HCT116 (cell line): ENCODE measurements around the gene FAM219A. TPM values are rescaled to one million over a fixed set of nuclear protein-coding genes. Genes with fewer than 3 reads are reported as not detected.

ENCODE experiments used
- ATAC-seq: fragments of 200-7000 bp; cut with Tn5 transposase; 2 replicates; pipeline ENCODE4 v1.9.1; 2020; ENCODE audit warnings: mild to moderate bottlenecking, moderate library complexity
- BruUV-seq: library from RNA; stranded (reverse); fragments of 400-500 nt; replicated peaks from 2 replicates; lab custom pipeline; 2021; lab: Mats Ljungman, UMichigan
- CTCF ChIA-PET: fragments of 300-600 bp; sonication (Branson Sonifier 250); formaldehyde crosslinking; loops from one replicate; lab custom pipeline; 2021; ENCODE audit warnings: antibody characterized with exemption; lab: Charles Lee
- POLR2A ChIA-PET: fragments of 300-600, 350-600 bp; sonication (Branson Sonifier 250); formaldehyde crosslinking; loops from one replicate; lab custom pipeline; 2021; ENCODE audit warnings: antibody characterized with exemption; lab: Charles Lee
- RAD21 ChIA-PET, 2 experiments: fragments of 300-600 bp; sonication (Branson Sonifier 250); formaldehyde crosslinking; loops; one replicate each; lab custom pipeline; 2023; ENCODE audit warnings: low total read pairs in 2 of 2; ENCODE audit not compliant: uncharacterized antibody in 2 of 2, unreplicated experiment in 2 of 2, low non-redundant PET in 1 of 2; lab: Charles Lee
- DNase-seq: peaks from one replicate; pipeline ENCODE4 v3.0.0-alpha.2; 2010; ENCODE audit warnings: low read depth, low spot score
- H2AFZ ChIP-seq: fragments of 200-600 bp; shearing (Covaris generic), sonication (generic); 2 replicates; pipeline ENCODE4 v1.6.1; 2017; ENCODE audit warnings: low read depth, mixed run types, mixed read lengths, antibody characterized with exemption, low read length; ENCODE audit not compliant: poor library complexity, severe bottlenecking
- H3K27ac ChIP-seq: 2 replicates; pipeline ENCODE4 v1.5.1; 2012; ENCODE audit warnings: low read depth, low read length
- H3K27me3 ChIP-seq: fragments of 200-600 bp; sonication (generic); 2 replicates; pipeline ENCODE4 v1.6.1; 2016; ENCODE audit warnings: mixed run types, low read length, mixed read lengths; ENCODE audit not compliant: insufficient read depth
- H3K36me3 ChIP-seq, 2 experiments: fragments of 200-500 bp in 1 of 2; fragments of 200-600 bp in 1 of 2; sonication (Bioruptor generic) in 1 of 2; sonication (generic) in 1 of 2; 2 replicates each; pipeline versions ENCODE4 v1.5.1 to v1.6.1; 2014 to 2016; ENCODE audit warnings: low read length in 2 of 2, inconsistent platforms in 1 of 2, mixed read lengths in 1 of 2, mixed run types in 1 of 2; ENCODE audit not compliant: insufficient read depth in 2 of 2, control insufficient read depth in 1 of 2
- H3K4me1 ChIP-seq, 2 experiments: fragments of 200-600 bp in 1 of 2; sonication (generic) in 1 of 2; 2 replicates each; pipeline versions ENCODE4 v1.5.1 to v1.6.1; 2012 to 2017; ENCODE audit warnings: low read length in 2 of 2, inconsistent platforms in 1 of 2, mild to moderate bottlenecking in 1 of 2, mixed read lengths in 1 of 2, mixed run types in 1 of 2, moderate library complexity in 1 of 2; ENCODE audit not compliant: insufficient read depth in 2 of 2, control insufficient read depth in 1 of 2
- H3K4me2 ChIP-seq: fragments of 200-600 bp; sonication (generic); 2 replicates; pipeline ENCODE4 v1.6.1; 2017; ENCODE audit warnings: mixed run types, low read length, mixed read lengths
- H3K4me3 ChIP-seq, 2 experiments: fragments of 200-600 bp in 1 of 2; sonication (generic) in 1 of 2; replicated peaks in 1 of 2; 2 replicates each; pipeline ENCODE4 v1.5.1; 2011 to 2016; ENCODE audit warnings: low read length in 2 of 2, control low read depth in 1 of 2, low read depth in 1 of 2, mild to moderate bottlenecking in 1 of 2, mixed read lengths in 1 of 2, mixed run types in 1 of 2
- H3K79me2 ChIP-seq: fragments of 200-600 bp; sonication (generic); 2 replicates; pipeline ENCODE4 v1.6.1; 2017; ENCODE audit warnings: mild to moderate bottlenecking, mixed run types, low read length, moderate library complexity, mixed read lengths; ENCODE audit not compliant: insufficient read depth
- H3K9ac ChIP-seq: fragments of 200-600 bp; sonication (generic); 2 replicates; pipeline ENCODE4 v1.6.1; 2016; ENCODE audit warnings: low read length, mixed read lengths
- H3K9me2 ChIP-seq: fragments of 200-600 bp; sonication (generic), shearing (Covaris generic); 2 replicates; pipeline ENCODE4 v1.6.1; 2017; ENCODE audit warnings: mixed run types, mild to moderate bottlenecking, moderate library complexity; ENCODE audit not compliant: insufficient read depth
- H3K9me3 ChIP-seq, 2 experiments: fragments of 200-500 bp in 1 of 2; fragments of 200-600 bp in 1 of 2; sonication (Bioruptor generic) in 1 of 2; sonication (generic) in 1 of 2; 2 replicates each; pipeline ENCODE4 v1.6.1; 2014 to 2017; ENCODE audit warnings: low read length in 2 of 2, mixed read lengths in 2 of 2, inconsistent platforms in 1 of 2, low read depth in 1 of 2, mild to moderate bottlenecking in 1 of 2, mixed run types in 1 of 2, moderate library complexity in 1 of 2; ENCODE audit not compliant: control insufficient read depth in 1 of 2, insufficient read depth in 1 of 2
- H4K20me1 ChIP-seq: fragments of 200-600 bp; sonication (generic), shearing (Covaris generic); 2 replicates; pipeline ENCODE4 v1.6.1; 2017; ENCODE audit warnings: mixed run types, mild to moderate bottlenecking, moderate library complexity; ENCODE audit not compliant: insufficient read depth
- ATF3 ChIP-seq: IDR thresholded peaks from 2 replicates; pipeline ENCODE4 v1.6.1; 2012
- CBX3 ChIP-seq: IDR thresholded peaks from 2 replicates; pipeline ENCODE4 v1.6.1; 2012; ENCODE audit warnings: low read depth
- CEBPB ChIP-seq: IDR thresholded peaks from 2 replicates; pipeline ENCODE4 v1.6.1; 2012; ENCODE audit warnings: low read depth
- EGR1 ChIP-seq: IDR thresholded peaks from 2 replicates; pipeline ENCODE4 v1.6.1; 2012; ENCODE audit warnings: low read depth
- ELF1 ChIP-seq: IDR thresholded peaks from 2 replicates; pipeline ENCODE4 v1.6.1; 2012; ENCODE audit warnings: low read depth, borderline replicate concordance
- EZH2phosphoT487 ChIP-seq: fragments of 200-600 bp; IDR thresholded peaks from 2 replicates; pipeline ENCODE4 v1.6.1; 2018; ENCODE audit warnings: antibody characterized with exemption, borderline replicate concordance
- FOSL1 ChIP-seq: IDR thresholded peaks from 2 replicates; pipeline ENCODE4 v1.6.1; 2012; ENCODE audit warnings: low read depth
- JUND ChIP-seq: IDR thresholded peaks from 2 replicates; pipeline ENCODE4 v1.6.1; 2012
- POLR2A ChIP-seq: IDR thresholded peaks from 2 replicates; pipeline ENCODE4 v1.7.0; 2011; ENCODE audit warnings: borderline replicate concordance; ENCODE audit not compliant: insufficient read depth, insufficient read length; ENCODE audit errors: extremely low read depth
- POLR2AphosphoS5 ChIP-seq: IDR thresholded peaks from 2 replicates; pipeline ENCODE4 v1.6.1; 2011; ENCODE audit warnings: mild to moderate bottlenecking, low read depth, low read length, moderate library complexity
- REST ChIP-seq: IDR thresholded peaks from 2 replicates; pipeline ENCODE4 v1.6.1; 2012; ENCODE audit warnings: low read depth
- SIN3A ChIP-seq: IDR thresholded peaks from 2 replicates; pipeline ENCODE4 v1.6.1; 2012; ENCODE audit warnings: low read depth
- SP1 ChIP-seq: IDR thresholded peaks from 2 replicates; pipeline ENCODE4 v1.6.1; 2012; ENCODE audit warnings: low read depth
- TCF7L2 ChIP-seq: IDR thresholded peaks from 2 replicates; pipeline ENCODE4 v1.7.0; 2011; ENCODE audit warnings: borderline replicate concordance, inconsistent platforms; ENCODE audit not compliant: insufficient read depth, insufficient read length; ENCODE audit errors: extremely low read depth
- YY1 ChIP-seq: IDR thresholded peaks from 2 replicates; pipeline ENCODE4 v1.6.1; 2011; ENCODE audit warnings: low read length, low read depth, moderate library complexity, mild to moderate bottlenecking; ENCODE audit not compliant: insufficient replicate concordance; ENCODE audit errors: extremely low read depth
- ZBTB33 ChIP-seq: IDR thresholded peaks from 2 replicates; pipeline ENCODE4 v1.6.1; 2011; ENCODE audit warnings: mild to moderate bottlenecking, low read length, moderate library complexity; ENCODE audit not compliant: insufficient replicate concordance; ENCODE audit errors: extremely low read depth
- ZFX ChIP-seq: fragments of 450-650 bp; IDR thresholded peaks from 2 replicates; pipeline ENCODE4 v1.6.1; 2017
- ZNF274 ChIP-seq: fragments of 200-500 bp; sonication (Bioruptor generic); IDR thresholded peaks from 2 replicates; pipeline ENCODE4 v1.6.1; 2014; ENCODE audit warnings: mild to moderate bottlenecking, low read depth, low read length, inconsistent platforms
- intact Hi-C: fragments of 100-400 bp; cut with micrococcal nuclease; formaldehyde crosslinking; loops from 2 replicates; pipeline ENCODE4 v1.10.0; 2022
- total RNA-seq: library from RNA; stranded (reverse); gene quantifications from one replicate; pipeline ENCODE4 v1.2.1, GENCODE V29; 2021; ENCODE audit not compliant: unreplicated experiment
- TF ChIP-seq, protein P1 (sequence below): IDR thresholded peaks from 2 replicates; pipeline ENCODE4 v1.6.1; 2012

FAM219A gene
- total RNA-seq, 1 experiment from 2014 or later: 13.4 TPM

DNA sequence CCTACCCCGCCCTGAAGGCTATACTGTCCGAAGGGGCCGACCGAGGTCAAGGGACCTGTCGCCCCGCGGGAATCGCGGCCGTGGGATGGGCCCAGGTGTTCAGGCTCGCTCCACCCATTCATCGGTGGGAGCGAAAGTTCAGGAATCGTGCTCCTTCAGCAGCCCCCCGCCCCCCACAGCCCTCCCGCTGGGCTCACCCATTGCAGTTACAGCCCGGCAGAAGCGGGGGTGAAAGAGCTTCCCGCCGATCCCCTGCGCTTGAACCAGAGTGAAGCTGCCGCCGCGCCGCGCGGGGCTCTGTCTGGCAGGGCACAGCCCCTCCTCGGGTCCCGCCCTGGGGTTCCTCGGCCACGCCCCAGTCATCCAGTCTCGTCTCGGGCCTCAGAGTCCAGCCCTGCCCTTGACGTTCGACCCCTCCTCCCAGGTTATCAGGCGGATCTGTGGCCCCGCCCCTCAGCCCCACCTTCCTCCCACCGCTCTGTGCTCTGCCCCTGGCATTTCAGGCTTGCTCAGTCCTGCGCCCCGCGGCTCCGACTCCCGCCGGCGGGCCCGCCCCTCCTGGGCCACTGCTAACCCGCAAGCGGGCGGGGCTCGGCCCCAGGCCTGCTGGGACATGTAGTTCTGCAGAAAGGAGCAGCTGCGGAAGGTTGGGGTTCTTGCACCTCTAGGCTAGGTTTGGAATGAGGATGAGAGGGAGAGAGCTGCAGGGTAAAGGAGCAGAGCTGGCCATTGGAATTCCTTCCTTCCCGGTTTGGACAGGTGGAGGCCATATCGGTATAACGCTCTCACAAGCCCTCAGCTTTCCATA, 81.6 kb downstream of the FAM219A start, which contains the start of gene MYORG:
Gene MYORG (minus strand): TSS at position 303 of the 808 bp plus-strand sequence. CDS start 3,955 bp downstream, outside the sequence.
- H4K20me1 ChIP-seq: no peaks in the 10 kb centered on the region
- H3K4me3 ChIP-seq: peak within 1 kb of the TSS; percentile 72 to 84
- no peaks in the 10 kb centered on the region for H3K9me2 ChIP-seq
- H3K4me1 ChIP-seq: peaks cover 31 to 50% of the 10 kb centered on the region in 2 experiments
- no peaks in the 10 kb centered on the region for H3K9me3 ChIP-seq
- peak within 1 kb of the TSS; percentile 70 for H3K9ac ChIP-seq
- intact Hi-C loops: loop anchor here (5.0 kb wide), 3 partner anchors 119 to 249 kb away; partner anchors contain the start of genes DCAF12 and UBAP1
- H2AFZ ChIP-seq: peak within 1 kb of the TSS; percentile 70
- DNase-seq (peak; percentile 94), ATAC-seq (peak; percentile 84)
- no peaks in the 10 kb centered on the region for H3K27me3 ChIP-seq
- no peaks in the 10 kb centered on the region; a peak in 1 of 4 replicates for H3K36me3 ChIP-seq
- H3K79me2 ChIP-seq: no peaks in the 10 kb centered on the region
- peak within 1 kb of the TSS; percentile 97 for H3K4me2 ChIP-seq
- H3K27ac ChIP-seq: peak within 1 kb of the TSS; percentile 46
- CTCF ChIA-PET: interaction anchor here (0.6 to 6.7 kb wide), 6 partner anchors 10 to 227 kb away, joined by 3 to 54 read pairs (median 3); no protein-coding TSS in a partner anchor
- POLR2A ChIA-PET: interaction anchor here (0.8 to 1.5 kb wide), 3 partner anchors 42 to 261 kb away, joined by 3 to 5 read pairs (median 4); partner anchors contain the start of gene SIGMAR1
- no TSS peak for BruUV-seq
- RAD21 ChIA-PET: interaction anchor here in 1 of 2 experiments (1.2 kb wide), 1 partner anchor 452 kb away, joined by 3 read pairs; no protein-coding TSS in a partner anchor
- no peak for TF ChIP-seq ATF3
- TF ChIP-seq TCF7L2: peak; percentile 10
- peak; percentile 41 for TF ChIP-seq ZBTB33
- no peak for TF ChIP-seq SIN3A
- TF ChIP-seq, protein P1, sequence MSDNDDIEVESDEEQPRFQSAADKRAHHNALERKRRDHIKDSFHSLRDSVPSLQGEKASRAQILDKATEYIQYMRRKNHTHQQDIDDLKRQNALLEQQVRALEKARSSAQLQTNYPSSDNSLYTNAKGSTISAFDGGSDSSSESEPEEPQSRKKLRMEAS: no peak
- TF ChIP-seq EZH2phosphoT487: no peak
- TF ChIP-seq ZNF274: no peak
- TF ChIP-seq JUND: no peak
- TF ChIP-seq YY1: peak; percentile 67
- TF ChIP-seq ZFX: no peak
- no peak for TF ChIP-seq CBX3
- TF ChIP-seq REST: no peak
- TF ChIP-seq POLR2A: peak; percentile 29
- no peak for TF ChIP-seq ELF1
- no peak for TF ChIP-seq SP1
- TF ChIP-seq FOSL1: no peak
- TF ChIP-seq POLR2AphosphoS5: peak; percentile 89
- no peak for TF ChIP-seq CEBPB
- no peak for TF ChIP-seq EGR1
